ENCODE measurements around the gene PDE2A. TPM values are rescaled to one million over a fixed set of nuclear protein-coding genes. Genes with fewer than 3 reads are reported as not detected.

PDE2A gene
- total and polyA plus RNA-seq, 8 donors: 8.4 to 13.8 (median 11.2) TPM

- Histone ChIP-seq H3K27me3 (peaks cover 7 to 71% of the 10 kb centered on the region in 2 donors), H3K27ac (no peak overlapping the region), H3K4me1 (peaks cover 0 to 5% of the 10 kb centered on the region in 2 donors), H3K9me3 (no peaks in the 10 kb centered on the region), H3K36me3 (peaks cover 0 to 7% of the 10 kb centered on the region in 2 donors), H3K4me3 (no peak overlapping the region)
- DNase-seq (no peak), ATAC-seq (no peak)
- intact Hi-C loops (cut with DNase I): loop anchor here in 1 of 2 donors (10.0 kb wide), 1 partner anchor 204 kb away; no protein-coding TSS in a partner anchor
- no peak for TF ChIP-seq CTCF (IDR thresholded peaks at IDR 0.05)
These were observed 4.3 kb upstream of the PDE2A start for GRCh38 chr11:72678524-72678923.

- intact Hi-C loops (cut with DNase I): loop anchor here in 1 of 2 donors (10.0 kb wide), 1 partner anchor 202 kb away; no protein-coding TSS in a partner anchor
- Histone ChIP-seq H3K9me3 (no peaks in the 10 kb centered on the region), H3K27ac (no peak overlapping the region), H3K36me3 (no peaks in the 10 kb centered on the region), H3K4me3 (no peak overlapping the region), H3K27me3 (peaks cover 10 to 87% of the 10 kb centered on the region in 2 donors), H3K4me1 (peaks cover 0 to 5% of the 10 kb centered on the region in 2 donors)
- DNase-seq (peak; percentile 60 to 90 (median 71)), ATAC-seq (peak; percentile 67)
- TF ChIP-seq CTCF (IDR thresholded peaks at IDR 0.05): no peak
These were observed 2.7 kb upstream of the PDE2A start for GRCh38 chr11:72676861-72677341.

GRCh38 chr11:72675221-72675620 lies 999 bp upstream of the PDE2A start:
- Histone ChIP-seq H3K27ac (no peak overlapping the region), H3K4me1 (peaks cover 0 to 5% of the 10 kb centered on the region in 2 donors), H3K27me3 (peaks cover 10 to 100% of the 10 kb centered on the region in 2 donors), H3K36me3 (no peaks in the 10 kb centered on the region), H3K4me3 (no peak overlapping the region), H3K9me3 (no peaks in the 10 kb centered on the region)
- intact Hi-C loops (cut with DNase I): loop anchor here in 1 of 2 donors (10.0 kb wide), 1 partner anchor 200 kb away; no protein-coding TSS in a partner anchor
- DNase-seq: no peak
- ATAC-seq: no peak
- TF ChIP-seq CTCF (IDR thresholded peaks at IDR 0.05): no peak

GRCh38 chr11:72673284-72673942 lies 809 bp downstream of the PDE2A start:
- peaks cover 10 to 100% of the 10 kb centered on the region in 2 donors for H3K27me3 ChIP-seq
- DNase-seq: no peak

More at GRCh38 chr11:72673284-72673942, 809 bp downstream of the PDE2A start:
- Histone ChIP-seq H3K4me3 (no peak overlapping the region), H3K27ac (no peak overlapping the region), H3K36me3 (no peaks in the 10 kb centered on the region), H3K4me1 (peaks cover 0 to 5% of the 10 kb centered on the region in 2 donors), H3K9me3 (no peaks in the 10 kb centered on the region)
- no peak for ATAC-seq
- TF ChIP-seq CTCF (IDR thresholded peaks at IDR 0.05): no peak
- intact Hi-C loops (cut with DNase I): loop anchor here in 1 of 2 donors (10.0 kb wide), 1 partner anchor 199 kb away; no protein-coding TSS in a partner anchor

All from left lung (tissue), 10 donors.